Stimulated activated CD4-positive, alpha-beta T cell treated with anti-CD3 and anti-CD28 coated beads, Interleukin-1b, Interleukin-23, amount 100 ng/mL, for 1 hour (primary cell): ENCODE measurements around the gene ST8SIA2.

Experiments used
- DNase-seq, 2 donors: peaks; one replicate each; pipeline ENCODE4 v3.0.0-alpha.2; 2020; ENCODE audit warnings: low read depth in 2 of 2

Gene ST8SIA2

GRCh38 chr15:92393071-92393979, at the start of gene ST8SIA2:
ST8SIA2 (plus strand) TSS chr15:92393881; CDS start chr15:92394065, 184 bp downstream.
- no peak for DNase-seq

GRCh38 chr15:92343924-92344643, 49.6 kb upstream of the ST8SIA2 start:
- no peak for DNase-seq

GRCh38 chr15:92346063-92346462, 47.6 kb upstream of the ST8SIA2 start:
- no peak for DNase-seq

- no peak for DNase-seq
These were observed 38.4 kb upstream of the ST8SIA2 start for GRCh38 chr15:92355307-92355706.

- no peak for DNase-seq
These were observed 32.2 kb upstream of the ST8SIA2 start for GRCh38 chr15:92361321-92362000.

GRCh38 chr15:92362001-92362350, 31.7 kb upstream of the ST8SIA2 start:
- no peak for DNase-seq

GRCh38 chr15:92365084-92365483, 28.6 kb upstream of the ST8SIA2 start:
- no peak for DNase-seq

- DNase-seq: no peak
These were observed 27.8 kb upstream of the ST8SIA2 start for GRCh38 chr15:92365906-92366305.

GRCh38 chr15:92366381-92366780, 27.3 kb upstream of the ST8SIA2 start:
- no peak for DNase-seq

GRCh38 chr15:92375057-92375456, 18.6 kb upstream of the ST8SIA2 start:
- DNase-seq: no peak

GRCh38 chr15:92376109-92376508, 17.6 kb upstream of the ST8SIA2 start:
- no peak for DNase-seq

- DNase-seq: no peak
These were observed 16.4 kb upstream of the ST8SIA2 start for GRCh38 chr15:92377083-92377789.

GRCh38 chr15:92383519-92384324, 10.0 kb upstream of the ST8SIA2 start:
- no peak for DNase-seq

- DNase-seq: no peak
These were observed 9.3 kb upstream of the ST8SIA2 start for GRCh38 chr15:92384381-92384780.

- no peak for DNase-seq
These were observed 8.6 kb upstream of the ST8SIA2 start for GRCh38 chr15:92385096-92385495.

GRCh38 chr15:92391640-92392039, 2.0 kb upstream of the ST8SIA2 start:
- DNase-seq: no peak

GRCh38 chr15:92392462-92392861, 1.2 kb upstream of the ST8SIA2 start:
- DNase-seq: no peak

- DNase-seq: no peak
These were observed 263 bp downstream of the ST8SIA2 start for GRCh38 chr15:92393980-92394308.

GRCh38 chr15:92394309-92395097, 822 bp downstream of the ST8SIA2 start:
- DNase-seq: no peak

GRCh38 chr15:92395098-92395635, 1.5 kb downstream of the ST8SIA2 start:
- no peak for DNase-seq
